ENCODE data around the gene ARHGAP22. TPM values are rescaled to one million over a fixed set of nuclear protein-coding genes. Genes with fewer than 3 reads are reported as not detected.

ARHGAP22 gene
- total and polyA plus RNA-seq, 8 donors: 2.2 to 10.4 (median 2.8) TPM

DNA sequence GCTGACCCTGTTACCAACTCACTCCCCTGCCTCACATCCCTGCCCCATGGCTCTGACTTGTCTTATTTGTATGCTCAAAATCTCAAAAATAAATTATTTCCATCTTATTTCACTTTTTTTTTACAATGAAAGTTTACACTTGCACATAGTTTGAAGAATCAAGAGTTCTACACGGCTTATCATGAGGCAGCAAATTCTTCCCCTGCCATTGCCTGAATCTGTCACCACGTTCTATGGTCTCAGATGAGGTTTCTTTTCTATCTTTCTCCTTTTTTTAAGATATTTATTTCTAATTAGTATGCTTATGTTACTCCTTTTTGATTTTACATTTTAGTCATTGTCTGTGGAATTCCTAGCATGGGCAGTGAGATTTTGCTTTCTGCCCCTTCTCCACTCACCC lies 28.4 kb downstream of the ARHGAP22 start:
- no peak for ATAC-seq
- Histone ChIP-seq H3K9me3 (no peaks in the 10 kb centered on the region), H3K4me3 (no peak overlapping the region), H3K4me1 (peaks cover 0 to 14% of the 10 kb centered on the region in 2 donors), H3K27me3 (no peaks in the 10 kb centered on the region), H3K36me3 (no peaks in the 10 kb centered on the region), H3K27ac (peak overlapping the region in 1 of 2 donors; percentile 77)
- no peak for DNase-seq
- intact Hi-C loops (cut with DNase I): no loop called here
- TF ChIP-seq, protein P1, sequence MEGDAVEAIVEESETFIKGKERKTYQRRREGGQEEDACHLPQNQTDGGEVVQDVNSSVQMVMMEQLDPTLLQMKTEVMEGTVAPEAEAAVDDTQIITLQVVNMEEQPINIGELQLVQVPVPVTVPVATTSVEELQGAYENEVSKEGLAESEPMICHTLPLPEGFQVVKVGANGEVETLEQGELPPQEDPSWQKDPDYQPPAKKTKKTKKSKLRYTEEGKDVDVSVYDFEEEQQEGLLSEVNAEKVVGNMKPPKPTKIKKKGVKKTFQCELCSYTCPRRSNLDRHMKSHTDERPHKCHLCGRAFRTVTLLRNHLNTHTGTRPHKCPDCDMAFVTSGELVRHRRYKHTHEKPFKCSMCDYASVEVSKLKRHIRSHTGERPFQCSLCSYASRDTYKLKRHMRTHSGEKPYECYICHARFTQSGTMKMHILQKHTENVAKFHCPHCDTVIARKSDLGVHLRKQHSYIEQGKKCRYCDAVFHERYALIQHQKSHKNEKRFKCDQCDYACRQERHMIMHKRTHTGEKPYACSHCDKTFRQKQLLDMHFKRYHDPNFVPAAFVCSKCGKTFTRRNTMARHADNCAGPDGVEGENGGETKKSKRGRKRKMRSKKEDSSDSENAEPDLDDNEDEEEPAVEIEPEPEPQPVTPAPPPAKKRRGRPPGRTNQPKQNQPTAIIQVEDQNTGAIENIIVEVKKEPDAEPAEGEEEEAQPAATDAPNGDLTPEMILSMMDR (IDR thresholded peaks at IDR 0.05): no peak

DNA sequence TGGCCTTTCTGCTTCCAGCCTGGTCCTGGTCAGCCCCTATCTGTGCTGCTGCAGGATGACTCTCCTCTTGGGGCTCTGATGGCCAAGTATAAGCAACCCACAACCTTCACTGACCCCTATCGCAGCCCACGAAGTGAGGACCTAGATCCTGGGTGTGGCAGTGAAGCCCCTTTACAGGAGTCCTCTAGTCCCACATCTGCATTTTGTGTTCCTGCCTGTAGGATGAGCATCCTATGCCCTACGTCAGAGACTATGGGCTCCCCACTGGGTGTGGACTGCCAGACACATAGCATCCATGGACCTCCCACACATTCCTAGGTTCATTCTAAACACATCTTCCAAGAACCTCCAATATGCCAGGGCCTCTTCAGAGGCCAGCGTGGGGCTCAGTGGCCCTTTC lies 29.0 kb downstream of the ARHGAP22 start:
- TF ChIP-seq, protein P1 (IDR thresholded peaks at IDR 0.05): no peak
- Histone ChIP-seq H3K4me1 (peaks cover 0 to 14% of the 10 kb centered on the region in 2 donors), H3K4me3 (no peak overlapping the region), H3K9me3 (no peaks in the 10 kb centered on the region), H3K27me3 (no peaks in the 10 kb centered on the region), H3K36me3 (no peaks in the 10 kb centered on the region), H3K27ac (no peak overlapping the region)
- intact Hi-C loops (cut with DNase I): no loop called here
- no peak for DNase-seq
- no peak for ATAC-seq

DNA sequence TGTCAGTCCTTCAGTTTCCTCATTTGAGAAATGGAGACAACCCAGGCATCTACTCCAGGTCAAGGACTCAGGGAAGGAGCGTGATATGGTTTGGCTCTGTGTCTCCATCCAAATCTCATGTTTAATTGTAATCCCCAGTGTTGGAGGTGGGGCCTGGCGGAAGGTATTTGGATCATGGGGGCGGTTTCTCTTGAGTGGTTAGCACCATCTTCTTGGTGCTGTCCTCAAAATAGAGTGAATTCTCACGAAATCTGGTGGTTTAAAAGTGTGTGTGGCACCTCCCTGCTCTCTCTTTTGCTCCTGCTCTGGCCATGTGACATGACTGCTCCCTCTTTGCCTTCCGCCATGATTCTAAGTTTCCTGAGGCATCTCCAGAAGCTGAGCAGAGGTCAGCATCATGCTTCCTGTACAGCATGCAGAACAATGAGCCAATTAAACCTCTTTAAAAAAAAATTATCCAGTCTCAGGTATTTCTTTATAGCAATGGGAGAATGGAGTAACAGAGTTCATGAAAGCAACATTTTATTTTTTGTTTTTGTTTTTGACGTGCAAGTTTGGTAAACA lies 30.0 kb downstream of the ARHGAP22 start:
- H3K9me3 ChIP-seq: no peaks in the 10 kb centered on the region
- H3K27me3 ChIP-seq: no peaks in the 10 kb centered on the region
- no peak overlapping the region for H3K27ac ChIP-seq
- ATAC-seq: no peak
- TF ChIP-seq, protein P1 (IDR thresholded peaks at IDR 0.05): no peak
- H3K4me3 ChIP-seq: no peak overlapping the region
- no peaks in the 10 kb centered on the region for H3K36me3 ChIP-seq
- H3K4me1 ChIP-seq: peaks cover 0 to 14% of the 10 kb centered on the region in 2 donors
- no peak for DNase-seq
- intact Hi-C loops (cut with DNase I): no loop called here

DNA sequence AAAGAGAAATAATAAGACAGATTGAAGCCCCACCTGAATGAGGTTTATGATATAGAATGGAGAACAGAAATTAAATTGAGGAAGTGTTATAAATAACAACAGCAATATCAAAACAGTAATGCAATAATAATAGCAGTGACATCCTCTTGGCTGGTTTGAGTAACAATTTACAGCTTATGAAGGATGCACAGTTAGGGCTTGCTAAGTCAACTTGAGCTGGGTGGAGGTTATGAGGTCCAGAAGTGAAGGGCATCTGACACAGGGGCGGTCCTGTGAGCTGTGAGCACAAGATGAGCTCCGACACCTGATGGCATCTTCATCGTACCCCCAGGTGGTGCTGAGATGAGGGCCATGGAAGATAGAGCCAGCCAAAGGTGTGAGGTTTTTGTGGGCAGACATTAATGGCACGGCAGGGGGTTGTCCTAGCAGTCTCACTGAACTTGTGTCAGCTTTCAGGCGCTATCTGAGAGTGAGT lies 30.5 kb downstream of the ARHGAP22 start:
- Histone ChIP-seq H3K27me3 (no peaks in the 10 kb centered on the region), H3K9me3 (no peaks in the 10 kb centered on the region), H3K4me1 (peaks cover 0 to 14% of the 10 kb centered on the region in 2 donors), H3K27ac (no peak overlapping the region), H3K4me3 (no peak overlapping the region), H3K36me3 (no peaks in the 10 kb centered on the region)
- DNase-seq: no peak
- no peak for ATAC-seq
- TF ChIP-seq, protein P1 (IDR thresholded peaks at IDR 0.05): no peak
- intact Hi-C loops (cut with DNase I): no loop called here

DNA sequence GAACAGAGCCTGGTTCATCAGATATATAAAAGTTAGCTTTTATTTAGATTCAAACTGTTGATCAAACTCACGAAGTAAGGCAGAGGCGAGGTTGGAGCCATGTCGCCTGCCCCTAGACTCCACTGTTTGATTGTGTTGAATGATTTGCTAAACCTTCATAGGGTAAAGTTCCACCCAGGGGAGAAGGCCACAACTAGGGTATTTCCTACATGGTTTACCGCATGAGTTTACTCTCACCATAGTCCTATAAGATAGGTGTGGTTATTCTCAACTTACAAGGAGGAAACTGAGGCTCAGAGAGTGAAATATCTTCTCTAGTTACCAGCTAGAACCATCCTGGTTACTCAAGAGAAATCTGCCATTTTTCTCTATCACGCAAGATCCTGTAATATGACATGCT lies 31.8 kb downstream of the ARHGAP22 start:
- H3K36me3 ChIP-seq: no peaks in the 10 kb centered on the region
- H3K27me3 ChIP-seq: peaks cover 0 to 5% of the 10 kb centered on the region in 2 donors
- H3K27ac ChIP-seq: no peak overlapping the region
- ATAC-seq (no peak), DNase-seq (no peak)
- intact Hi-C loops (cut with DNase I): no loop called here
- peaks cover 0 to 14% of the 10 kb centered on the region in 2 donors for H3K4me1 ChIP-seq
- no peaks in the 10 kb centered on the region for H3K9me3 ChIP-seq
- TF ChIP-seq, protein P1 (IDR thresholded peaks at IDR 0.05): no peak
- H3K4me3 ChIP-seq: no peak overlapping the region
